Ureter (tissue), 1 donor: ENCODE data around the gene PPP1R7. TPM values are rescaled to one million over a fixed set of nuclear protein-coding genes. Genes with fewer than 3 reads are reported as not detected.
"Not testable (repeated sequence)": the region's sequence is repeated elsewhere in the genome, so short reads cannot be mapped to it uniquely, and the experiment has no call there.

Experiments
- DNase-seq: peaks from one replicate; pipeline ENCODE4 v3.0.0-alpha.2; 2020; ENCODE audit warnings: low spot score
- total RNA-seq: library from RNA; stranded (reverse); gene quantifications from one replicate; pipeline ENCODE4 v1.2.4, GENCODE V29; 2023
- donor health status: DM: yes; HTN: yes; CAD: no.

The PPP1R7 gene
- total RNA-seq, 1 donor from 2014 or later, result 73.4 TPM

DNA sequence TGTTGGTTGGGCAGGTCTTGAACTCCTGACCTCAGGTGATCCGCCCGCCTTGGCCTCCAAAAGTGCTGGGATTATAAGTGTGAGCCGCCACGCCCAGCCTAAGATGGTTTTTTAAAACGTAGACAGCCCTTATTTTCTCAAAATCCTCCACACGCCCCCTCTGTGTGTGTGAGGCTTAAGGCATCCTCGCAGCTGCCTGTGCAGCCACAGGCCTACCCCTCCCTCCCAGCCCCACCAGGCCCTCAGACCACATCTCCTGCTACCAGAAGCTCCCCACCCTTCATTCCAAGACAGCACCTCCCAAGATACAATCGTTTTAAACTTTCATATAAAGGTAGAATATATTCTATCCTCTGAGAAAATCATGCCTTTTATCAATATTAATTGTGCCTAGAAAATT lies 43.0 kb downstream of the PPP1R7 start:
- DNase-seq, result no peak

DNA sequence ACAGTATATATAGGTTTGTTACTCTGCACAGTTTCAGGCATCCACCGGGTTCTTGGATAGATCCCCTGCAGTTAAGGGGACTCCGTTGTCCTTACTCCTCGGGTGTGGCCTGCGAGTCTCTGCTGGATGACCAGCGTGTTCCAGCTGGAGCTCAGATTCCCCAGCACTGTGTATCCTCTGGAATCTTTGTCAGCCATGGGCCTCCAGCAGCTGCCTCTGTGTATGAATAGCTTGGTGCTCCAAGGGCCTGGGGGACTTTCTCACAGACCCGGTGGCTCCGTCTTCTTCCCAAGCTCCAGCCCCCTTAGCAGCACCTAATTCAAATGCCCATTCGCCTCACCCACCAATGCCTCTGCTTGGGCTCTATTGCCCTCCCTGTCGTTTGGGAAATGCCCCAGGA lies 44.5 kb downstream of the PPP1R7 start:
- DNase-seq, result no peak

DNA sequence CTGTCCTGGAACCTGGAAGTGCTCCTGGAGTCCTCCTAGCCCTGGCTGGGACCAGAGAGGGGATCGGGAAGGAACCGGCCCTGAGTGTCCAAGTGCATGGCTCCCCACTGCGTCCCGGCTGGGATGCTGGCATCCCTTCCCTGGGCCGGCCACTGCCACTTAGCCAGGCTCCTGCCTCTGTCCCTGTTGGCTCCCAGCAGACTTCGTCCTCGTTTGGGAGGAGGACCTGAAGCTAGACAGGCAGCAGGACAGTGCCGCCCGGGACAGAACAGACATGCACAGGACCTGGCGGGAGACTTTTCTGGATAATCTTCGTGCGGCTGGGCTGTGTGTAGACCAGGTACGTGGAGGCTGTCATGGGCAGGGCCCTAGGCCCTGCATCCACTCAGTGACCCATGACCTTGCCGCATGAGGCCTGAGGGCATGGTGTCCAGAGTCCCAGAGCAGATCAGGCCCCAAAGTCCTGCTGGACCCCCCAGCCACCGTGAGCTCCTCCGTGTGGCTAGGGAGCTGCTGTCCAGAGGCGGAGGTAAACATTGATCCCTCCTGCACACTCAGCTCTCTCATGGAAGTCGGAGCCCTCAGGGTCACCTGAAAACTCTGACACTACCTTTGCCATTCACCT lies 45.4 kb downstream of the PPP1R7 start:
- DNase-seq, result no peak

DNA sequence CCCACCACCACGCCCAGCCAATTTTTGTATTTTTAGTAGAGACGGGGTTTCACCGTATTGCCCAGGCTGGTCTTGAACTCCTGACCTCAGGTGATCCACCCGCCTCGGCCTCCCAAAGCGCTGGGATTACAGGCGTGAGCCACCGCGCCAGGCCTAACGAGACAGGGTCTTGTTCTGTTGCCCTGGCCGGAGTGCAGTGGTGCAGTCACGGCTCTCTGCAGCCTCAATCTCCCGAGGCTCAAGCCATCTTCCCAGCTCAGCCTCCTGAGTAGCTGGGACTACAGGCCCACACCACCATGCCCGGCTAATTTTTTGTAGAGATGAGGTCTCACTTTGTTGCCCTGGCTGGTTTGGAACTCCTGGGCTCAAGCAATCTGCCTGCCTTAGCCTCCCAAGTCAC lies 47.0 kb downstream of the PPP1R7 start:
- DNase-seq, result not testable (repeated sequence)

DNA sequence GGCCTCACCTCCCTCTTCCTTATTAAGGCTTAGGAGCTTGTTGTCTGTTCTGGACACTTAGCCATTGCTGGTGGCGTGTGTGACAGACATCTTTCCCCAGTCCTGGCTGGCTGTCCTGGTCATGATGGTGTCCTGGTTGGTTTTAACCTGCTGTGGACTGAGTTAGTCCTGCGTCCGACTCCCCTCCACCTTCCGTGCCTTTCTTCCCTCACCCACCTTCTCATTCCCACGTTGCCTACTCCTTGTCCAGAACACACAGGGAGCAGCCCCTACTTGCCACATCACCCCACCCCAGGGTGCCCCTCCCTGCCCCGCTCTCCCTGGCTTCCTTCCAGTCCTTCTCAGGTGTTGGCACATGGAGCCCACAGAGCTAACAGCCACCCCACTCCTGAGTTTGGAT lies 47.7 kb downstream of the PPP1R7 start:
- DNase-seq, result no peak

DNA sequence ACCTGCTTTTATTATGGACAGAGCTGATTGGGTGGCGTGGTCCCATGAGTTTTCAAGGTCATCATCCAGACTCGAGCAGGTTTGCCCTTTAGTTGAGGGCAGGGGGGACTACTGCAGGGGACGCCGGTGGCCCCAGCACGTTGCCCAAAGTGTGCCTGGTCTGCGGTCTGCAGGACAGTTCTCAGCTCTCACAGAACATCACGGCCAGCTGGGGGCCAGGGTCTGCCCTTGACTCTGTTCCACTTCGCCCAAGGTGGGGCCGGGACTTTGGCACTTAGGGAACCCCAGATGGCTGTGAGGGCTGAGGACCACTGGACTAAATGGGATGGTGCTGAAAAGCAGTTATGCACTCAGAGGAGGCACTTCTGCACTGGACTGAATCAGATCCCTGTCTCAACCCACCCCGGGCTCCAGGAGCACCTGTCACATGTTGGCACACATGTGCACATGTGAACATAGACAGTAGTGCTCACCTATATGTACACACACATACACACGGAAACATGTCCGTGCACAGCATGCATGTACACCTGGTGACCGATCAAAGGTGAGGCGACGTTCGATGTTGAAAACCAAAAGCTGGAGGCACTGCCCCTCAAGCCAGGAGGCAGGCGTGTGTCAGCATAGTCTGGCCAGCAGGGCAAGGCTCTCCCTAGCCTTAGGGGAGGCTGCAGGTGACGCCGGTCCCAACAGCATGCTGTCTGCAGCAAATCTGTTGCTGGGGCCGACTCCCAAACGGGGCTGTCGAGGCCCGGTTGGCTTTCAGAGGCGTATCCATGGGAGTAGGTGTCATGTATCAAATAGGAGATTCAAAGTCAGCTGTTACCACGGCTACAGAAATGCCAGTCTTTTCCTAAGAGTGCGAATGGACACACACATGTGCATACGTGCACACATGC lies 48.4 kb downstream of the PPP1R7 start:
- no peak for DNase-seq

DNA sequence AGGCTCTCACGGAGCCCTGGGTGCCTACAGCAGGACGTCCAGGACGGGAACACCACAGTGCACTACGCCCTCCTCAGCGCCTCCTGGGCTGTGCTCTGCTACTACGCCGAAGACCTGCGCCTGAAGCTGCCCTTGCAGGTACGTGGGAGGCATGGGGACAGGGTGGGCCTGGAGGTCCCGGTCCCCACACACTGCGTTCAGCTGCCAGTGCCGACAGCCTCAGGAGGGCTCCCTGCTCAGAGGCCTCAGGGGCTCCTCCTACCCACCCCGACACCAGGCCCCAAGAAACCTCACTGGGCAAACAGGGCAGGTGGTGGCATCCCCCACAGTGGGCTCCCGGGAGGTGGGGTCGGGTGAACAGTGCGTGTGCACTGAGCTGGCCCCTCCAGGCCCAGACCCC lies 49.0 kb downstream of the PPP1R7 start:
- DNase-seq, result no peak

DNA sequence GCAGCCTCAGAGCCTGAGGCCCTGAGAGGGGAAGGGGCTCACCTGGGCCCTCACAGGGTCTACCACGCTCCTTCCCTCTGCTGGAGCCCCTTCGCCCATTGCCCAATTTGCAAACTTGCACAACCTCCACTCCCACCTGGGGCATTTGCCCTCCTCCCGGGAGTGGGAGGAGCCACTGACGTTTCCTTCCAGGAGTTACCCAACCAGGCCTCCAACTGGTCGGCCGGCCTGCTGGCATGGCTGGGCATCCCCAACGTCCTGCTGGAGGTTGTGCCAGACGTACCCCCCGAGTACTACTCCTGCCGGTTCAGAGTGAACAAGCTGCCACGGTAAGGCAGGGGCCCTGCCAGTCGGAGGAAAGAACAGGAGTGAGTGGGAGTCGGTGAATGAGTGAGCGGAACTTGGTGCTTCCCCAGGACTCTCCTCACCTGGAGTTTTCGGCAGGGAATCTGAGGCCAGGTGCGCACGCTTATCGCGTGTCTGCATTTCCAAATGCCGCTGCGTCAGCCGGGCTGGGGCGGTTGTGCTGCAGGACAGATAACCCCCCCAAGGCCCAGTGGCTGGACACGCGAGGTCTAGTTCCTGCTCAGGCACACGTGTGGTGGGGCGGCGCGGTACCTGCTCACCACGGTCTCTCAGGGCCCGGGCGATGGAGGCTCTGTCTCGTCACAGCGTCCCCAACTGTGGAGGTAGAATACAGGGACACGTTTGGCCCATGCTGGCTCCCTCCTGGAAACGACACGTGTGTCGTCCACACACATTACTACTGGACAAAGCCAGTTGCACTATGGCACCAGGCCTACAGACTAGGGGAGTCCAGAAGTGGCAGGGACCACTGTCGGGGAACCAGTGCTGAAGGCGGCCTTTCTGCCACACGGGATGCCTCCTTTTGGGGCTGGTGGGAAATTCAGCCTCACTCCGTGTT lies 49.9 kb downstream of the PPP1R7 start:
- no peak for DNase-seq

DNA sequence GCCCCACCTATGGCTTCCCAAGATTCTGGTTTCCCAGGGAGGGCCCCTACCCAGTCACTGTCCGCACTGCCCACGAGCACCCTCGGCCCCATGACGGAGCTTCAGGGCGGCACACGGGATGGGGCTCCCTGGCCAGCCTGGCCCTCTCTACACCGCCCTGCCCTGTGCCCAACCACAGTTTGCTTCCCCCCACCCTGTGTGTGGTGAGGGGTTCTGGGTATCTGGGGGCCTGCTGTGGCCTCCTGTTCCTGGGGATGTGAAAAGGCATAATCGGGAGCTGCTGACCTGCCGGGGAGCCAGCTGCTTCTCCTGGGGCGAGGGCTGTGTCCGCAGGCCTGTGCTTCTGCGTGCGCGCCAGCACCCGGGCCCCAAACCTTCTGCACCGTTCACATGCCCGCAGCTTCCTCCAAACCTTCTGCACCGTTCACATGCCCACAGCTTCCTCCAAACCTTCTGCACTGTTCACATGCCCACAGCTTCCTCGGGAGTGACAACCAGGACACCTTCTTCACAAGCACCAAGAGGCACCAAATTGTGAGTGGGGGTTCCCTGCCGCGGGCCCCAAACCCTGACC lies 50.6 kb downstream of the PPP1R7 start:
- DNase-seq, result no peak

DNA sequence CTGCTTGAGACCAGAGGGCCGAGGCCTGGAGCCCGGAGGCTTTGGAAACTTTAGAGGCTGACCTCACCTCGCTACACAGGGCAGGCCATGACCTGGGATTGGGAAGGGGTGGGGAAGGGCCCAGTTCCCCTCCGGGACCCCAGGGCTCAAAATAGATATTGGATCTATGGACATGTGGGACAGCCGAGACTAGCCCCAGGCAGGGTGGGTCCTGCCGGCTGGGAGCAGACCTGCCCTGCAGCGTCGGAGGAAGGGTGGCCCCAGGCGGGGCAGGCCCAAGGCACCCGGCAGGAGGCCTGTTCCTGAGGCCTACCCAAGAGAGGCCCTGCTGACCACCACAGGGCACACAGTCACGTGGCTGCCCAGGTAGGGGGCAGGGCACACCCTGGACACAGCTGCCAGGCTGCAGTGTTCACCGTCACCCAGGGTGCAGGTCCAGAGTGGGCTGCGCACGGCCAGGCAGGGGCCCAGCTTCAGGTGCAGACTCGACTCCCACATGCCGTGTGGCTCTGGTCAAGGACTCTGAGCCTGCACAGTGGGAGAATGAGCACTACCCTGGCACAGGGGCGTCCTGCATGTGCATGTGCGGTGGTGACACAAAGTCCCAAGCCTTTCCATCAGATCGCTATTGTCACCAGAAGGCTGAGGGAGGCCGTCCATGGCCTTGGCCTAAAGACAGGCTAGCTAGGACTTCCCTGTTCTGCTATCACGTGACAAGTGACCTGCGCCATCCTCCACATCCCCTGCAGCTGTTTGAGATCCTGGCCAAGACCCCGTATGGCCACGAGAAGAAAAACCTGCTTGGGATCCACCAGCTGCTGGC lies 51.4 kb downstream of the PPP1R7 start:
- DNase-seq, result no peak

DNA sequence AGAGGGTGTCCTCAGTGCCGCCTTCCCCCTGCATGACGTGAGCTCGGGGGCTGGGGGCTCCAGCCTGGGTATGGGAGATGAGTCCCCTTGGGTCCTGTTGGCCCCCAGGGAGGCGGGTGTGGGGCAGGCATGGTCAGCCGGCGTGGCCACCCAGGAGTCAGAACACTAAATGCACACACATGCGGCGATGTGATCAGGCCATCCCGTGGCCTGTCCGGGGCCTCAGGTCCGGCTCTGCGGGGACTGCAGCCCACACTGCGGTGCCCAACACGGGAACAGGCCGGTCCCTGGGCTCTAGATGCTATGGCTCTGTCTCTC lies 52.0 kb downstream of the PPP1R7 start:
- DNase-seq, result no peak

DNA sequence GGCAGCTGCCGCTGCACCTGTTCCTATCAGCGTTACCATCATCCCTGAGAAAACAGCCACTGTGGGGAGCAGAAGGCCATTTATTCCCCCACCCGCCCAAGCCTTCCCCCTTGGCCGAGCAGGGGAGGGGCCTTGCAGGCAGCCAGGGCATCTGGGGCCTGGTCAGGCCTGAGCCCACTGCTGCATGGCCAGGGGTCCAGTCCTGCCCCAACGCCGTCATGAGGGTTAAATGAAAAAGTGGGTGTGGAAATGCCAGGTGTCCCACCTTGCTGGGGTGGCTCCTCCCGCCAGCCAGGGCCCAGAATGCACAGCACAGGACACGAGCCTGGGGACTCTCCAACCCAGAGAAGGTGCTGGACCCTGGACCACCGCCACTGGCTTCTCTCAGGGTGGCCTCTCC lies 52.4 kb downstream of the PPP1R7 start:
- DNase-seq, result no peak

DNA sequence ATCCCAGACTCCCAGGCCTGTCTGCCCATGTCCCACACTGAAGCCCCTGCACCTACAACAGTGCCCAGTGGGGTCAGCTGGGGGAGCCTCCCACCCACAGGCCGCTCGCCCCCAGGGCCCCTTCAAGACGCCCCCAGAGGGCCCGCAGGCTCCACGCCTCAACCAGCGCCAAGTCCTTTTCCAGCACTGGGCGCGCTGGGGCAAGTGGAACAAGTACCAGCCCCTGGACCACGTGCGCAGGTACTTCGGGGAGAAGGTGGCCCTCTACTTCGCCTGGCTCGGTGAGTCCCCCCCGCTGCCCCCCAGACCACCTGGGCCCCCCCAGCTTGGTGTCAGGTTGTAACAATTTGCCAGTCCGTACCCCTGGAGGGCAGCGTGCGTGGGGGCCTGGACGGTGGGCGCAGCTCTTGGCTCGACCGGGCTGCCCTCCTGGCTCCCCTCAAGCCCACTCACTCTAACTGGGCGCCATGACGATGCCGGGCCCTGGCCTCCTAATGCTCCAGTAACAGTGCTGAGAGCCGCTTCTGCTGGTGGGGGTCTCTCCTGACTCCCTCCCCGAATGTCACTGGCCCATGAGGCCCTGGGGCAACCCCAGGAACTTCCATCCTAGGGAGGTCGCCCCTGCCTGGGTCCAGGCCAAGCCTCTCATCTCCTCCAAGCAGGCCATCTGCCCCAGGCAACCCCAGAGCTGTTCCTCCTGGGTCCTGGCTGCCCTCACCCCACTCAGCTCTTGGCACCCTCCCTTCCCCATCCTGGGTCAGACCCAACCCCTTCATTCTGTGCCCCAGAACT lies 53.1 kb downstream of the PPP1R7 start:
- no peak for DNase-seq

DNA sequence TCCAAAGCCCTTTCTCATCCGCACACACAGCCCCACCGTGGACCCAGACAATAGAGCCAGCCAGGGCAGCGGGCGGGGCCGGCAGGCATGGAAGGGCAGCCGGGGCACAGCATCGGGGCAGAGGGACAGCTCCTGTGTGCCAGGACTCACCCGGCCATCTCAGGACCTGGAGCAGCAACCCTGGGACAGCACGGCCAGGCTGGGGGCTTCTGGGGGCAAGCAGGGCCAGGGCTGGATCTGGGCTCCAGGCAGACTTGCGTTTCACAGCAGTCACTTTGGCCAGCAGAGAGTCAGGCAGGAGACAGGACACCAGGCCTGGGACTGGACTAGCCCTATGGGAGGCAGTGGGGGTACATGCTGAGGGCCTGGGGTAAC lies 53.7 kb downstream of the PPP1R7 start:
- no peak for DNase-seq

DNA sequence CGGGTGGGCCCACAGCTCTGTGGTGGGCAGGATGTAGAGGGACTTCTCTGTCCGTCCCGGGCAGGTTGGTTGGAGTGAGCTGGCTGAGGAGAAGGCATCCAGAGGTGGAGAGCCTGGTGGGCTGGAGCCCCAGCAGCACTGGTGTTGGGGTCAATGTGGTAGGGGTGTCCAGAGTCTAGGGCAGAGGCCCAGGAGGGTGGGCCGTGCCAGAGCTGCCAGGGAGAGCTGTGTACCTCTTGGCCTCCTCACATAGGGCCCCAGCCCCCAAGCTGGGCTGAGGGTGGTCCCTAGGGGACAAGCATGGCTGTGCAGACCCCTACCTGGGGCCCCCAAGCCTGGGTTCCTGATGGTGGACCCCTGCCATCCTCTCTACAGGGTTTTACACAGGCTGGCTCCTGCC lies 54.2 kb downstream of the PPP1R7 start:
- DNase-seq, result no peak

DNA sequence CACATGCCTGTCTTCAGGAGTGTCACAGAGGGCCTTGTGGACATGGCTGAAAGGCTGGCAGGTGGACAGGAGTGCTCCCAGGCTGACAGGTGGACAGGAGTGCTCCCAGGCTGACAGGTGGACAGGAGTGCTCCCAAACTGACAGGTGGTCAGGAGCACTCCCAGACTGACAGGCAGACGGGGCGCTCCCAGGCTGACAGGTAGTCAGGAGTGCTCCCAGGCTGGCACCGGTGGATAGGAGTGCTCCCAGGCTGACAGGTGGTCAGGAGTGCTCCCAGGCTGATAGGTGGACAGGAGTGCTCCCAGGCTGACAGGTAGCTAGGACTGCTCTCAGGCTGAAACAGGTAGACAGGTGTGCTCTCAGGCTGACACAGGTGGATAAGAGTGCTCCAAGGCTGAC lies 54.8 kb downstream of the PPP1R7 start:
- DNase-seq, result no peak

DNA sequence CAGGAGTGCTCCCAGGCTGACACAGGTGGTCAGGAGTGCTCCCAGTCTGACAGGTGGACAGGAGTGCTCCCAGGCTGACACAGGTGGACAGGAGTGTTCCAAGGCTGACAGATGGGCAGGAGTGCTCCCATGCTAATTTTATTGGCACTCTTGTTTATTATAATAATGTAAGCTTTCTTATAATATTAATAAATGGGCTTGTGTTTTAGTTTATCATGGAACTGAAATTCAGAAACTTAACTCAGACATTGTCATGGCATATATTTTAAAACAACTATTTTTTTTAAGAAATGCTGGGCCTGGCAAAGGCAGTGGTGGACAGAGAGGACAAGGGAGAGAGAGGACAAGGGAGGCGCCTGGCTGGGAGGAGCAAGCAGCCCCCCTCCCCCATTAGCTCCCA lies 56.9 kb downstream of the PPP1R7 start:
- DNase-seq, result no peak

DNA sequence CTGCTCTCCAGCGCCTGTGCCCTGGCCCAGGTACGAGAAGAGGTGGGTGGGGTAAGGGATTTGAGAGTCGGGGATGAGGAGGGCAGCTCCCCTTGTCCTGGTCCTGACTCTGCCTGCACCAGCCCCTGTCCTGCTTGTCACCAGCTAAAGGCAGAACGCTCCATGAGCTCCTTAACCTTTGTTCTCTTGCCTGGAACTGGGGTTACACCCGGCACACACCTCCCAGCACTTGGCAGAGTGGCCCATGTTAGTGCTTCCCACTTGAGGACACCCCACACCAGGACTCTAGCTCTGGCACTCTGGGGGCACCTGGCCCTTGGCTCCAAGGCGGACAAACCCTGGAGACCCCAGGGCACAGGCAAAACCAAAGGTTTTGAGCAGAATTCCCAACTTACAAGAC lies 57.4 kb downstream of the PPP1R7 start:
- no peak for DNase-seq

DNA sequence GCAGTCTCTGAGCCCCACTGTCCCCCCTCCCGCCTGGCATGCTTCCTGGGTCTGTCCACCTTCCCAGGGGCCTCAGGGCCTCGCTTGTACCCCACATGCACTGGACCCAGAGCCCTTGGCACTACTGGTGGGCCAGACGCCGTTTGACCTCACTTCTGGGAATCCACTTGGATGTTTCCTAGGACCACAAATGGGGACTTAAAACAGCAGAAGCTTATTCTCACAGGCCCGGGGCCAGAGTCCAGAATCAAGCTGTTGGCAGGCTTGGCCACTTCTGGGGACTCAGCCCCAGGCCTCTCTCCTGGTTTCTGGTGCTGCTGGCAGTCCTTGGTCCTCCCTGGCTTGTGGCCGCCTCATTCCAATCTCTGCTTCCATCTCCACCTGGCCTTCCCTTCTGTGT lies 57.8 kb downstream of the PPP1R7 start:
- no peak for DNase-seq

DNA sequence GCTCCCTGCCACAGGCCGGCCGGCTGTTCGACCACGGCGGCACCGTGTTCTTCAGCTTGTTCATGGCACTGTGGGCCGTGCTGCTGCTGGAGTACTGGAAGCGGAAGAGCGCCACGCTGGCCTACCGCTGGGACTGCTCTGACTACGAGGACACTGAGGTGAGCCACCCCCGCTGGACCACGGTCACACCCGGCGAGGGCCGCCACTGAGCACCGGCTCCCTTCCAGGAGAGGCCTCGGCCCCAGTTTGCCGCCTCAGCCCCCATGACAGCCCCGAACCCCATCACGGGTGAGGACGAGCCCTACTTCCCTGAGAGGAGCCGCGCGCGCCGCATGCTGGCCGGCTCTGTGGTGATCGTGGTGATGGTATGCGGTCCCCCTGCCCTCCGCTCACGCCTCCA lies 59.0 kb downstream of the PPP1R7 start:
- no peak for DNase-seq

DNA sequence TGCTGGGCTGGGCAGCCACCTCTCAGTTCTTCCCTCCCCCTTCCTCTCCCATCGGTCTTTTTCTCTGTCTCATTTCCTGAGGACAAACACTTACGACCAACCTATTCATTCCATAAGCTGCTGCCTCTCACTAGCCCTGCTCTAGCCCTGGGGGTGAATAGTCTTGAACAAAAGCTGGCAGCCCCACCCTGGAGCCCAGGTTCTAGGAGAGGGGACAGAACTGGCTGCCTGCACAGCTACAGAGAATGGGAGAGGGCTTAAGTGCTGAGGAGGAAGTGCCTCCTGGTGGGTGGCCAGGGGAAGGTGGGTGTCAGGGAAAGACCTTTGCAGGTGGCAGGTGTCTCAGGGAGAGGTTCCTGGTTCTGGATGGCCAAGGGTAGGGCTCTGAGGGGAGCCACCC lies 61.0 kb downstream of the PPP1R7 start:
- no peak for DNase-seq
